Mesendoderm (in vitro differentiated cells): ENCODE data around the gene LTO1.
A peak's percentile ranks its signal among the peaks of the same experiment; 100 is the strongest.

Experiments
- DNase-seq: peaks from one replicate; pipeline ENCODE4 v3.0.0; 2013
- H2AK5ac ChIP-seq: 2 replicates; pipeline ENCODE4 v1.6.1; 2013; ENCODE audit warnings: low read length, inconsistent platforms
- H2BK120ac ChIP-seq: 2 replicates; pipeline ENCODE4 v1.6.1; 2013; ENCODE audit warnings: low read depth, mild to moderate bottlenecking, low read length, moderate library complexity, mixed read lengths
- H2BK15ac ChIP-seq: replicated peaks from 2 replicates; pipeline ENCODE4 v1.6.1; 2013; ENCODE audit warnings: low read depth, mild to moderate bottlenecking, moderate library complexity
- H2BK5ac ChIP-seq: 2 replicates; pipeline ENCODE4 v1.6.1; 2013; ENCODE audit warnings: low read length, inconsistent platforms
- H3K18ac ChIP-seq: 2 replicates; pipeline ENCODE4 v1.6.1; 2013; ENCODE audit warnings: mild to moderate bottlenecking, low read length, mixed read lengths
- H3K23ac ChIP-seq: one replicate; pipeline ENCODE4 v1.6.1; 2013; ENCODE audit warnings: low read length
- H3K27ac ChIP-seq: 2 replicates; pipeline ENCODE4 v1.5.1; 2013; ENCODE audit warnings: low read depth, mild to moderate bottlenecking, inconsistent platforms, low read length, moderate library complexity
- H3K27me3 ChIP-seq: 2 replicates; pipeline ENCODE4 v1.6.1; 2013; ENCODE audit warnings: low read length, control low read depth, mild to moderate bottlenecking, inconsistent platforms; ENCODE audit not compliant: insufficient read depth, poor library complexity
- H3K36me3 ChIP-seq: 2 replicates; pipeline ENCODE4 v1.6.1; 2013; ENCODE audit warnings: low read length, inconsistent platforms; ENCODE audit not compliant: control insufficient read depth, insufficient read depth
- H3K4ac ChIP-seq: one replicate; pipeline ENCODE4 v1.6.1; 2013; ENCODE audit warnings: low read depth, mild to moderate bottlenecking, low read length, moderate library complexity
- H3K4me1 ChIP-seq: 2 replicates; pipeline ENCODE4 v1.6.1; 2013; ENCODE audit warnings: low read depth, low read length, inconsistent platforms; ENCODE audit not compliant: control insufficient read depth
- H3K4me2 ChIP-seq: 2 replicates; pipeline ENCODE4 v1.6.1; 2013; ENCODE audit warnings: low read length
- H3K4me3 ChIP-seq: 2 replicates; pipeline ENCODE4 v1.5.1; 2013; ENCODE audit warnings: mild to moderate bottlenecking, low read length
- H3K56ac ChIP-seq: one replicate; pipeline ENCODE4 v1.6.1; 2013; ENCODE audit warnings: low read length
- H3K79me1 ChIP-seq: 2 replicates; pipeline ENCODE4 v1.6.1; 2013; ENCODE audit warnings: low read length, inconsistent platforms
- H3K79me2 ChIP-seq: 2 replicates; pipeline ENCODE4 v1.6.1; 2013; ENCODE audit warnings: mild to moderate bottlenecking, low read length; ENCODE audit not compliant: control insufficient read depth, insufficient read depth
- H3K9ac ChIP-seq: 2 replicates; pipeline ENCODE4 v1.6.1; 2013; ENCODE audit warnings: low read length, inconsistent platforms
- H4K5ac ChIP-seq: one replicate; pipeline ENCODE4 v1.6.1; 2013; ENCODE audit warnings: low read length
- H4K8ac ChIP-seq: one replicate; pipeline ENCODE4 v1.6.1; 2013; ENCODE audit warnings: low read depth, mild to moderate bottlenecking, control low read depth, low read length, moderate library complexity
- WGBS: extraction: QIAGEN DNeasy Blood & Tissue Kit; methylation state at CpG from one replicate; pipeline ENCODE4 v1.1.7; 2013; ENCODE audit warnings: low lambda C conversion rate, missing lambda C conversion rate; ENCODE audit not compliant: insufficient coverage; ENCODE audit errors: extremely low coverage; 5-methylcytosine and 5-hydroxymethylcytosine counted together

Gene LTO1

DNA sequence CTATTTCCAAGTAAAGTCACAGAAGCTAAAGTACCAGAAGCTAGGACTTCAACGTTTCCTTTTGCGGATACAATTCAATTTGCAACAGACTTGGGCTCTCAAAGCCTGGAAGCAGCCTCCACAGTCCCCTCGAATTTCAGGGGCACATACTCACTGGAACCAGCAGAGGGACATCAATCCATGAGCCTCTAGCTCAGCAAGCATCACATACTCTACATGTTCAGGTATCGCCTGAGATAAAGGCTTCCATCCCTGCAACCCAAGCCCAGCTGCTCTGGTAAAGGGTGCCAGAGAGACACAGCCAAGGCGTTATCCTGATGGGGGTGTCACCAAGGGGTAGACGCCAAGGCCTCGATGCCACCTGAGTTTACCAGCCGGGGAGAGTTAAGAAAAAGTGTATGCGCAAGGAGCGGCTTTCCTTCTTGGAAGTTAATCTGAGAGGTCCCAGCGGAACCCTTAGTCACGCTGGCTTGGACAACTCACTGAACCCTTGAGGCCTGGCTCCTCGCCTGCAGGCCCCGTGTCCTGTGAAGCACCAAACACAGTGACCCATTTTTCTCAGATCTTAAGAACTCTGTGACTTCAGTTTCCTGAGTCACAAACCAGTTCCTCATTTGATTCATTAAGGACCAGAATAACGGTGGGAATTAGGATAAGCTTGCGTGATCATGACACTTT is 13.0 kb downstream of the LTO1 start:
- H3K79me1 ChIP-seq = no peaks in the 10 kb centered on the region
- no peaks in the 10 kb centered on the region for H3K79me2 ChIP-seq
- no CpG with 5 or more reads among the region's 16 CpGs for WGBS
- H3K4me2 ChIP-seq = no peak overlapping the region
- no peak overlapping the region for H2AK5ac ChIP-seq
- no peak overlapping the region for H4K5ac ChIP-seq
- no peak overlapping the region for H3K56ac ChIP-seq
- no peaks in the 10 kb centered on the region for H3K36me3 ChIP-seq
- peak; percentile 66 for DNase-seq
- no peak overlapping the region for H3K9ac ChIP-seq
- H3K4me1 ChIP-seq = peaks cover 3% of the 10 kb centered on the region
- no peak overlapping the region for H3K27ac ChIP-seq
- no peak overlapping the region for H2BK5ac ChIP-seq
- H3K4me3 ChIP-seq = no peak overlapping the region
- H3K4ac ChIP-seq = no peak overlapping the region
- H3K18ac ChIP-seq = no peak overlapping the region
- no peak overlapping the region for H2BK15ac ChIP-seq
- no peak overlapping the region for H3K23ac ChIP-seq
- H4K8ac ChIP-seq = no peak overlapping the region
- no peak overlapping the region for H2BK120ac ChIP-seq
- H3K27me3 ChIP-seq = no peaks in the 10 kb centered on the region

DNA sequence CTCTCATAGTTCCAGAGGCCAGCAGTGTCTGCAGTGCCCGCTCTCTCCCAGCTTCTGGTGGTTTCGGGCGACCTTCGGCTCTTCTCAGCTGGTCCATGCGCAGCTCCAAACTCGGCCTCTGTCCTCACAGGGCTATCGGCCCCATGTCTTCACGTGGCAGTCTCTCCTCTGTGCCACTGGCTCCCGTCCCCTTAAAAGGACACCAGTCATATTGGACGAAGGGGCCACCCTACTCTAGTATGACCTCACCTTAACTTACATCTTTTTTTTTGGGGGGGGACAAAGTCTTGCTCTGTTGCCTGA is 13.8 kb downstream of the LTO1 start:
- H3K23ac ChIP-seq = no peak overlapping the region

DNA sequence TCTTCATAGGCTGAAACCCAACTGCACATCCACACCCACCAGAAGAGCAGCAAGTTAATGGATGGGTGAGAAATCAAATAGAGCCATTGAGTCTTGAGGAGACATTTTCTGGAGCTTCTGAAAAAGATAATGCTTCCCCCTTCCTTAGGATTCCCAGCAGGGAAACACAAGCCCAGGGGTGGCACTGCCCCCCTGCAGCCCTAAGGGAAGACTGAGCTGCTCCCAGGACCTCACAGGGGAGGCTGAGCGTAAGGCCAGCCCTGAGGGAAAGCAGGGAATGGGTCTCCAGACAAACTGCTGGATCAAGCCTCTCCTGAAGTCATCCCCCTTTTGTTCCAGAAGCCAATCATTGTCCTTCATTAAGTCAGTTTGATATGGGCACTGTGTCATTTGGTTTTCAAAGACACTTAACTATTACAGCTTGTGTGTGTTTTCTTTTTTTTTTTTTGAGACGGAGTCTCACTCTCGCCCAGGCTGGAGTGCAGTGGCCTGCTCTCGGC is 15.1 kb downstream of the LTO1 start:
- Histone ChIP-seq H4K8ac (no peak overlapping the region), H3K4me2 (no peak overlapping the region), H4K5ac (no peak overlapping the region), H3K4ac (no peak overlapping the region), H2BK15ac (no peak overlapping the region), H2BK120ac (no peak overlapping the region), H3K23ac (no peak overlapping the region), H3K27ac (no peak overlapping the region), H2AK5ac (no peak overlapping the region), H3K79me2 (no peaks in the 10 kb centered on the region), H3K79me1 (no peaks in the 10 kb centered on the region), H3K4me1 (peaks cover 3% of the 10 kb centered on the region), H3K18ac (no peak overlapping the region), H3K27me3 (no peaks in the 10 kb centered on the region), H3K9ac (no peak overlapping the region), H3K4me3 (no peak overlapping the region), H3K56ac (no peak overlapping the region), H3K36me3 (no peaks in the 10 kb centered on the region), H2BK5ac (no peak overlapping the region)
- DNase-seq = no peak
- no CpG with 5 or more reads among the region's 4 CpGs for WGBS

More for the DNA sequence above, 13.8 kb downstream of the LTO1 start:
- Histone ChIP-seq H2AK5ac (no peak overlapping the region), H3K79me1 (no peaks in the 10 kb centered on the region), H3K4me1 (peaks cover 3% of the 10 kb centered on the region), H3K18ac (no peak overlapping the region), H2BK15ac (no peak overlapping the region), H3K56ac (no peak overlapping the region), H3K36me3 (no peaks in the 10 kb centered on the region), H4K5ac (no peak overlapping the region), H3K4me2 (no peak overlapping the region), H3K4ac (no peak overlapping the region), H2BK120ac (no peak overlapping the region), H3K79me2 (no peaks in the 10 kb centered on the region), H3K9ac (no peak overlapping the region), H2BK5ac (no peak overlapping the region), H3K27me3 (no peaks in the 10 kb centered on the region), H3K4me3 (no peak overlapping the region), H4K8ac (no peak overlapping the region), H3K27ac (no peak overlapping the region)
- no CpG with 5 or more reads among the region's 10 CpGs for WGBS
- DNase-seq = no peak

DNA sequence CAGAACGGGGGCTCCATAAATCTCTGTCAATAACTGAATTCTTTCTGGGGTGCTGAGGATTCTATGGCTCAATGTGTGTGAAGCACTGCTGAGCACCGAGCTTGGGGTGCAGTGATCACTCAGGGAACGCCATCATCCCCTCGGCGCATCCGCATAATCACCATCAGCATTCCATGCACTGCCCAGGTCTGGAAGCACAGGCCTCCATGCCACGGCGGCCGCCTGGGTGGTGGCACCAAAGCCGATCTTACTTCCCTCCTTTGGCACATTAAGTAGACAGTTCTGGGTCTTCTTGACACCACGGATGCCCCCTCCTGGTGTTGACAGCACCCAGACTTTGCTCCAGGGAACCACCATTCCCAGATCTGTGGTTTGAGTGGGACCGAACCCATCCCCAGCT is 15.6 kb downstream of the LTO1 start:
- H3K27ac ChIP-seq = no peak overlapping the region
- H2AK5ac ChIP-seq = no peak overlapping the region
- no peak overlapping the region for H4K5ac ChIP-seq
- no peak overlapping the region for H3K18ac ChIP-seq
- H3K27me3 ChIP-seq = no peaks in the 10 kb centered on the region
- H4K8ac ChIP-seq = no peak overlapping the region
- H3K4me2 ChIP-seq = no peak overlapping the region
- no peak overlapping the region for H3K56ac ChIP-seq
- no peak overlapping the region for H2BK15ac ChIP-seq
- no CpG with 5 or more reads among the region's 12 CpGs for WGBS
- no peaks in the 10 kb centered on the region for H3K79me1 ChIP-seq
- H3K23ac ChIP-seq = no peak overlapping the region
- H3K79me2 ChIP-seq = no peaks in the 10 kb centered on the region
- no peaks in the 10 kb centered on the region for H3K36me3 ChIP-seq
- H3K9ac ChIP-seq = no peak overlapping the region
- no peak for DNase-seq
- H3K4me1 ChIP-seq = peaks cover 3% of the 10 kb centered on the region
- H2BK120ac ChIP-seq = no peak overlapping the region
- H3K4ac ChIP-seq = no peak overlapping the region
- no peak overlapping the region for H3K4me3 ChIP-seq
- H2BK5ac ChIP-seq = no peak overlapping the region

DNA sequence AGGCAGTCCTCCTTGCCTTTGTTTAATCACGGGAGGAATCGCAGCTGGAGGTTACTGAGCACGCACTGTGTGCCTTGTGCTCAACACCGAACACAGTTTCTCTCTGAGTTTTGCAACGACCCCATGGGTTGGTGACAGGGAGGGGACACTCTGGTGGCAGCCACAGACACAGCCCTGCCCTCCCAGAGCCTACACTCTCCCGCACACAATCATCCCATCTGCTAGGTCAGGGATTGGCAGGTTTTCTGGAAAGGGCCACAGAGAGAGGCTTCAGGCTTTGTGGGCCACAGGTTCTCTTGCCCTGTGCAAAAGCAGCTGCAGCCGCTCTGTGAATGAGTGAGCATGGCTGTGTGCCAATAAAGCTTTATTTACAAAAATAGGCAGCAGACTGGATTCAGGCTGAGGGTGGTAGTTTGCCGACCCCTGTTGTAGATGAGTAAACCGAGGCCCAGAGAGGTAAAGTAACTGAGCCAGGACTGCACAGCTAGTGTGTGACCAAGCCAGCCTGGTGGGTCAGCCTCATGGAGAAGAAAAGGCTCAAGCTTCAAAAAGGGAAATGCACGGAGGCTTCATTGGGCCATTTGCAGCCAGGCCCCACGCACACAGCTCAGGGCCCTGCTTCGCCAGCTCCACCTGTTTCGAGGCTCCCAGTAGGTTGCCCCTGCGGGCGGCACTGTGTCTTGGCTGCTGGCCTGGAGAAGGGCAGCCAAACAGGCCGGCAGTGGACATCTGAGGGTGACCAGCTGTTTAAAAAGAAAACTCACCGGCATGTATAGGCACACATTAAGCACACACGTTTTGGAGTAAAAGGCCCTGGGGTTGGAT is 16.3 kb downstream of the LTO1 start:
- Histone ChIP-seq H3K56ac (peak overlapping the region; percentile 28), H3K4me3 (no peak overlapping the region), H3K27ac (peak overlapping the region; percentile 26), H3K9ac (peak overlapping the region; percentile 2), H2BK5ac (no peak overlapping the region), H3K23ac (no peak overlapping the region), H3K27me3 (no peaks in the 10 kb centered on the region), H3K4me2 (no peak overlapping the region), H2BK120ac (no peak overlapping the region), H3K4me1 (peaks cover 3% of the 10 kb centered on the region), H3K36me3 (no peaks in the 10 kb centered on the region), H3K4ac (peak overlapping the region; percentile 27), H3K18ac (peak overlapping the region; percentile 69), H4K8ac (no peak overlapping the region), H4K5ac (no peak overlapping the region), H2AK5ac (no peak overlapping the region), H3K79me2 (no peaks in the 10 kb centered on the region), H2BK15ac (no peak overlapping the region), H3K79me1 (no peaks in the 10 kb centered on the region)
- no peak for DNase-seq
- WGBS = no CpG with 5 or more reads among the region's 18 CpGs
